GM19455 (cell line): Measurements from ENCODE around the gene COLEC11.
"Not testable (repeated sequence)": the region's sequence is repeated elsewhere in the genome, so short reads cannot be mapped to it uniquely, and the experiment has no call there.

Experiments used
- ATAC-seq: cut with Tn5 transposase; IDR thresholded peaks from one replicate; pipeline ENCODE4 v1.9.1; 2021; ENCODE audit not compliant: unreplicated experiment

COLEC11 gene

GRCh38 chr2:3594493-3595281 lies at the start of gene COLEC11:
Gene COLEC11 (plus strand): TSS chr2:3595112. CDS start chr2:3604341, 9,229 bp downstream.
- ATAC-seq, result no peak

GRCh38 chr2:3545788-3546478 lies 49.0 kb upstream of the COLEC11 start:
- ATAC-seq, result no peak

- no peak for ATAC-seq
Observed at GRCh38 chr2:3547915-3548314, 47.0 kb upstream of the COLEC11 start.

GRCh38 chr2:3553946-3554345 lies 41.0 kb upstream of the COLEC11 start:
- ATAC-seq, result no peak

GRCh38 chr2:3557639-3558204 lies 37.2 kb upstream of the COLEC11 start:
- peak; percentile 33 for ATAC-seq

- peak; percentile 96 for ATAC-seq
Observed at GRCh38 chr2:3558205-3559014, 36.5 kb upstream of the COLEC11 start, which contains the start of gene RNASEH1. Gene RNASEH1 (minus strand): TSS chr2:3558333. CDS start chr2:3558260, 73 bp downstream.

- ATAC-seq, result peak; percentile 45
Observed at GRCh38 chr2:3563521-3563976, 31.4 kb upstream of the COLEC11 start.

- ATAC-seq, result no peak
Observed at GRCh38 chr2:3565117-3565516, 29.8 kb upstream of the COLEC11 start.

GRCh38 chr2:3566806-3567205 lies 28.1 kb upstream of the COLEC11 start:
- ATAC-seq, result no peak

- ATAC-seq, result not testable (repeated sequence)
Observed at GRCh38 chr2:3569656-3570055, 25.3 kb upstream of the COLEC11 start.

- no peak for ATAC-seq
Observed at GRCh38 chr2:3571284-3571683, 23.6 kb upstream of the COLEC11 start.

GRCh38 chr2:3572620-3573019 lies 22.3 kb upstream of the COLEC11 start:
- no peak for ATAC-seq

GRCh38 chr2:3574155-3574554 lies 20.8 kb upstream of the COLEC11 start:
- ATAC-seq, result no peak

- peak; percentile 43 for ATAC-seq
Observed at GRCh38 chr2:3575534-3576262, 19.2 kb upstream of the COLEC11 start.

GRCh38 chr2:3576263-3576630 lies 18.7 kb upstream of the COLEC11 start:
- ATAC-seq, result not testable (repeated sequence)

GRCh38 chr2:3578987-3579386 lies 15.9 kb upstream of the COLEC11 start:
- no peak for ATAC-seq

- ATAC-seq, result no peak
Observed at GRCh38 chr2:3580449-3580848, 14.5 kb upstream of the COLEC11 start.

- no peak for ATAC-seq
Observed at GRCh38 chr2:3581367-3582262, 13.3 kb upstream of the COLEC11 start.

GRCh38 chr2:3584076-3584475 lies 10.8 kb upstream of the COLEC11 start:
- ATAC-seq, result no peak
